Stimulated activated CD8-positive, alpha-beta memory T cell treated with anti-CD3 and anti-CD28 coated beads, Interleukin-7, amount 100 ng/mL, for 4 hours (primary cell): ENCODE measurements around the gene OTUB1.

Source experiments
- DNase-seq, 2 donors: peaks; one replicate each; pipeline ENCODE4 v3.0.0-alpha.2; 2020; ENCODE audit warnings: low read depth in 2 of 2

OTUB1 gene

DNA sequence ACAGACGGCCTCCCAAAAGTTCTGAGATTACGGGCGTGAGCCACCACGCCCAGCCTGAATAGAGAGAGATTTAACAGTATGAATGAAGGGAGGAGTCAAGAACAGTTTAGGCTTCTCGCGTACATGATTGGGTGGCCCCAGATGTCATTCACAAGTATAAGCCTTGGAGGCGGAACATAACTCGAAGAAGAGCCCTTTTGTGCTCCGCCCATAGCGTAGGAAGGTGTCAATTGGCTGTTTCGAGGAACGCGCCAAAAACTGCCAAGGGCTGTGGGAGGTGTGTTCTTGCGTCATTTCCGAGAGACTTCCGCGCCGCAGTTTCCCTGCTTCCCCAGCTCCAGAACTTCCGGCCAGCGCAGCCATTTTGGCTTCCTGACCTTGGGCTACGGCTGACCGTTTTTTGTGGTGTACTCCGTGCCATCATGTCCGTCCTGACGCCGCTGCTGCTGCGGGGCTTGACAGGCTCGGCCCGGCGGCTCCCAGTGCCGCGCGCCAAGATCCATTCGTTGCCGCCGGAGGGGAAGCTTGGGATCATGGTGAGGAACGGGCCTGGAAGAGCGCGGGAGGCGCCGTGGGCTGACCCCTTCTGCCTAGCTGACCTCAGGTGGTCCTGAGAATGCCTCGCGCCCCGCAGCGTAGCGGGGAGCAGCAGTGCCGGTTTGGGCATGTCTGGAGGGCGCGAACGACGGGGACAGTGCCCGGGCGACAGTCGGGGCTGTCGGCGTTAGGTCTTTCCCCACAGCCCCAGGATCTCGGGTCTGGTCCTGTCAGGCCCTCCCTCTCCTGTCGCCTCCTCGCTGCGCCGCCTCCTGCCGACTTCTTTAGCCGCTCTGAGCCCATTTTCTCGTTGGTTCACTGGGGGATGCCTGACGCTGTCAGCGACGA lies 11.7 kb upstream of the OTUB1 start, which contains the start of gene COX8A:
COX8A (plus strand) TSS at position 362 of the 885 bp plus-strand sequence; CDS start at position 423, 61 bp downstream.
- DNase-seq: peak; percentile 91 to 97

DNA sequence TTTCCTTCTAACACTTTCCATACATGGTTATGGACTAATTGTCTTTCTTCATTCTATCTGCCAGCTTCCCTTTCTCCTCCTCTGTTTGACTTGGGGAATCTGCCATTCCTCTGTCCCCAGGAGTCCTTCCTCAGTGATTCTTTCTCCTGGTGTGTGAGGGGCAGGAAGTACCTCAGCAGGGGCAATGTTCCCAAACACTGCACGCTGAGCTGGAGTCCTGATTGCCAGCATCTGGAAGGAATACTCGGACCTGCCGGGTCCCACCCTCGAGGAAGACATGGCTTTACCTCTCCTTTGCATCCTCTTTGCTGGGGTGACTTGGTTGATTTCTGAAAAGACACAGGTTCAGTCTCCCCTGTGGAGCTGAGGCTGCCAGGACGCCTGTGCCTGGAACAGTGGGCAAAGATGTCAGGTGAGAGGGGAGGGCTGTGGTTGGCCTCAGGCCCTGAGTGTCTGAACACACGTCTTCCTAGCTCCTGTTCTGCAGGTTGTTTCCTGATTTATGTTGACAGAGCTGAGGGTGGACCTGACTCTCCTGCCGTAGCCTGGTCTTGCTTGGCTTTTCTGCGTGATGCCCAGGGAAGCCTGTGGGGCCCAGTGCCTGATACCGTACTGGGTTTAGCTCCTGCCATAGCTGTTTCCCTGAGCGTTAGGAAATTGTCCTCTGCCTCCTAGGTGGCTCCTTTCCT lies 7.5 kb upstream of the OTUB1 start:
- DNase-seq: no peak

DNA sequence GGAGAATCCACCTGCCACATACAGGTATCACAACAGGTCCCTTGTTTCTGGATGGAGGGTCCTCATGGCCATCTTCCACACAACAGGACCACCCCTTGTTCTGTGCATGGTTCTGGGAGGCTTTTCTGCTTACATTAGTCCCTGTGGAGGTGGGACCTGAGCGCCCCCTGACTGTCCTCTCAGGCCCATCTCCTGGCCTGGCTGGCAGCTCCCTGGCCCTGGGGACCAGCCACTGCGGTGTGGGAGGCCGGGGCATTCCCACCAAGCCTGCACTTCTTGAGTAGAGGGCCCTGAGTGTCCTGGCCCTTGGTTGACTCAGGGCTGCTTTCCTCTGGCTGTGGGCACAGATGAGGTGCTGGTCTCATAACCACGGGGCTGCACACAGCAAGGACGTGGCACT lies 6.8 kb upstream of the OTUB1 start:
- DNase-seq: no peak

DNA sequence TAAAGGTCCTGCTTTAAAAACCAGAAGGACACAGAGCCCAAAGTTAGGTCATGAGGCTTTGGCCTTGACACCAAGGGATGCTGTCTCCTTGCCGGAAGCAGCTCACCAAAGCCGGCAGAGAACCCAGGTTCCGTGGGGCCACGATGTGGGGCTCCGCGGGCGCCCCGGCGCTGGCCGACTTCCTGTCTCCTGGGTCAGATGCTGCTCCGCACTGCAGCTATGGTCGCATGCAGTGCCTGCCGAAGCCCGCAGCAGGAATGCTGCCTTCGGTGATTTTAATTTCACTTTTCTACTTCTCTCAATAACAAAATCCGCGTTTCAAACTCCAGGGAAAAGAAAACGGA lies 454 bp upstream of the OTUB1 start:
- DNase-seq: peak; percentile 38 to 49

DNA sequence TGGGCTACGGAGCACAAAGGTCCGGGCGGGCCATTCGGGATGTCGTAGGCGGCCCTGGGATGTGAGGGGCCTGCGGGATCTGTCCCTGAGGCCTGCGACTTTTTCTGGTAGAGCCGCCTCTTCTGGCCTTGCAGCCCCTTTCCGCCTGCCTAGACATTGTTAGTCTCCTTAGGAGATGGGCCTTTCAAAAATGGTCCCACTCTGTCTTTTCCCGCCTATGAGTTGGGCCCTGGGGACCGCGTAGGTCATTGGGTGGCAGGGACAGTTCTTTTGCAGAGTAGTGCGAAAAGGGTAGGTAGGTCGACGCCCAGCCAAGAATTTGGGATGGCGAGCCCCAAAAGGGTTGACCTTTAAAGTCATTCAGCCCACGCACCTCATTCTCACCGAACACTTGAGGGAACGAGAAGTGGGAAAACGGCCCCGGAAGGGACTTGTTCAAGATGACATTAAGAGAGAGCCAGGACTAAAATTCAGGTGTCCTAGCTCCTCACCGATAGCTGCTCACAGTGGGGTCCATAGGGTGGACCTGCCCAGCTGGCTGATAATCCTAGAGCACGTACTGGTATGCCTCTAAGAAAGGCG lies 785 bp downstream of the OTUB1 start:
- DNase-seq: no peak

DNA sequence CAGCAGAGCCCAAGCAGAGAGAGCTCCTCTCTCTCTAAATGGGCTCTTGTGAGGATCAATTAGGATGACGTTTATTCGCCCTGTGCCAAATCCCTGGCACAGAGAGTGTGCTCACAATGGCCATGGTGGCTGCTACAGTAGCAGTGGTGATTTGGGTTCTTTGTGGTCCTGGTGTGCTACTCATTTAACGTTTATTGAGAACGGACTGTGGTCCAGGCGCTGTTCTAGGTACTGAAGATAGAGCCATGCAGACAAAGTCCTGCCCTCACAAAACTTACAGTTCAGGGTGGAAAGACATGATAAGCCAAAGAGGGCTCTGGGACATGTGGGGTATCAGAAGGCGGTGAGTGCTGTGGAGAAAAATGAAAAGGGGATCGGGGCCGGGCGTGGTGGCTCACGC lies 5.3 kb downstream of the OTUB1 start:
- no peak for DNase-seq

DNA sequence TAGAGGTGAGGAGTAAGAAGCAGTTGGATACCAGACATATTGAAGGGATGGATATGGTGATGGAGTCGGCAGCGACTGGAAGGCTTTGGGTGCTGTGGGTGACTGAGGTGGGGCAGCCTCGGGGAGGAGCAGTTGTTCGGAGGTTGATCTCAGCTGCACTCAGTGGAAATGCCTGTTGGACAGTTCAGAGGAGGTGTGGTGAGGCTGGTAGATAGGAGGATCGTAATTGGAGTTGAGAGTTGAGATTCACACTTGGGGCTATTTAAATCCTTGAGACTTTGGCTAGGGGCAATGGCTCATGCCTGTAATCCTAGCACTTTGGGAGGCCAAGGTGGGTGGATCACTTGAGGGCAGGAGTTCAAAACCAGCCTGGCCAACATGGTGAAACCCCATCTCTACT lies 6.9 kb downstream of the OTUB1 start:
- no peak for DNase-seq

DNA sequence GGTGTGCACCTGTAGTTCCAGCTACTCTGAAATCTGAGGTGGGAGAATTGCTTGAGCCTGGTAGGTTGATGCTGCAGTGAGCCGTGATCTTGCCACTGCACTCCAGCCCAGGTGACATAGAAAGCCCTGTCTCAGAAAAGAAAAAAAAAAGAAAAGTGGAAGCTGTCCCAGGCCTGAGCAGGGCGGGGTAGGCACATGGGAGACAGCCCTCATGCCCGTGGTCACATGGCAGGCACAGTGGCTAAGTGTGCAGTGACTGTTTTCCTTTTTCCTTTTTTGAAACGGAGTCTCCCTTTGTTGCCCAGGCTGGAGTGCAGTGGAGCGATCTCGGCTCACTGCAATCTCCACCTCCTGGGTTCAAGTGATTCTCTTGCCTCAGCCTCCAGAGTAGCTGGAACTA lies 7.8 kb downstream of the OTUB1 start:
- no peak for DNase-seq

DNA sequence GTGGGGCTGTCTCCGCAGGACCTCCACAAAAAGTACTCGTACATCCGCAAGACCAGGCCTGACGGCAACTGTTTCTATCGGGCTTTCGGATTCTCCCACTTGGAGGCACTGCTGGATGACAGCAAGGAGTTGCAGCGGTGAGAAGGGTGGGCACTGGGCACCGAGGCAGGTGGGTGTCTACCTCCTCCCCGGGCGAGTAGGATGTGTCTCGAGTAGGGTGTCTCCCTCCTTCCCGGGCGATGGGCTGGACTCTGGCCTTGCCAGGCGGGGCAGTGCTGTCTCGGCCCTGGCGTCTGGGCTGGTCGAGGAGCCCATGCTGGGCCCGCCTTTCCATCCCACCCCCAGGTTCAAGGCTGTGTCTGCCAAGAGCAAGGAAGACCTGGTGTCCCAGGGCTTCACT lies 10.3 kb downstream of the OTUB1 start:
- no peak for DNase-seq

DNA sequence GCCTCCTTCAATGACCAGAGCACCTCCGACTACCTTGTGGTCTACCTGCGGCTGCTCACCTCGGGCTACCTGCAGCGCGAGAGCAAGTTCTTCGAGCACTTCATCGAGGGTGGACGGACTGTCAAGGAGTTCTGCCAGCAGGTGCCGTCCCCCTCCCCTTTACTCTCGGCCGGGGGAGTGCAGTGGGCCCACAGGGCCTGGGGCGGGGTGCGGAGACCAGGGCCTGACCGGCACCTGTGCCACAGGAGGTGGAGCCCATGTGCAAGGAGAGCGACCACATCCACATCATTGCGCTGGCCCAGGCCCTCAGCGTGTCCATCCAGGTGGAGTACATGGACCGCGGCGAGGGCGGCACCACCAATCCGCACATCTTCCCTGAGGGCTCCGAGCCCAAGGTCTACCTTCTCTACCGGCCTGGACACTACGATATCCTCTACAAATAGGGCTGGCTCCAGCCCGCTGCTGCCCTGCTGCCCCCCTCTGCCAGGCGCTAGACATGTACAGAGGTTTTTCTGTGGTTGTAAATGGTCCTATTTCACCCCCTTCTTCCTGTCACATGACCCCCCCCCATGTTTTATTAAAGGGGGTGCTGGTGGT lies 11.0 kb downstream of the OTUB1 start:
- no peak for DNase-seq

DNA sequence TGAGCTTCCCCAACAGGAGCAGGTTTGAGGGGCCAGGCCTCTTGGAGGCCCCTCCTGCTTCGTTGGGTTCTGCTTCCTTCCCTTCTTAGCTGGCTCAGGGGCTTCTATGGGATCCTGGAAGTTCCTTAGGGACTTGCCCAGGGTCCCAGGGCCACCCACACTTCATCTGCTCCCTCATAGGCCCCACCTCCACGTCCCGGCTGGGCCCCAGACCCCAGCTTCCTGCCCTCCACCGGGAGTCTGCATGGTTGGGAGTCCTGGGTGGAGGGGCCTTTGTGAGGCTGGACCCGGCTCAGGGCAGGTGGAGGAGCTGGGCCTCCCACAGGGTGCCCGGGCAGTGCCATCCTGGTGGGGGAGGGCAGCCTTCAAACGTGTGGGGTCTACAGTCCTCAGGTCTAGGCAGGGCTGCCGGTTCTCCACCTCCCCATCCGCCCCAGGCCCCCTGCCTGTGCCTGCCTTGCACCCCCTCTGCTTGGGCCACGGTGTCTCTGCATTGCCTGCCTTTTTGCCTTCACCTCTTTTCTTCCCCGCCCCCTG lies 11.6 kb downstream of the OTUB1 start:
- DNase-seq: no peak

DNA sequence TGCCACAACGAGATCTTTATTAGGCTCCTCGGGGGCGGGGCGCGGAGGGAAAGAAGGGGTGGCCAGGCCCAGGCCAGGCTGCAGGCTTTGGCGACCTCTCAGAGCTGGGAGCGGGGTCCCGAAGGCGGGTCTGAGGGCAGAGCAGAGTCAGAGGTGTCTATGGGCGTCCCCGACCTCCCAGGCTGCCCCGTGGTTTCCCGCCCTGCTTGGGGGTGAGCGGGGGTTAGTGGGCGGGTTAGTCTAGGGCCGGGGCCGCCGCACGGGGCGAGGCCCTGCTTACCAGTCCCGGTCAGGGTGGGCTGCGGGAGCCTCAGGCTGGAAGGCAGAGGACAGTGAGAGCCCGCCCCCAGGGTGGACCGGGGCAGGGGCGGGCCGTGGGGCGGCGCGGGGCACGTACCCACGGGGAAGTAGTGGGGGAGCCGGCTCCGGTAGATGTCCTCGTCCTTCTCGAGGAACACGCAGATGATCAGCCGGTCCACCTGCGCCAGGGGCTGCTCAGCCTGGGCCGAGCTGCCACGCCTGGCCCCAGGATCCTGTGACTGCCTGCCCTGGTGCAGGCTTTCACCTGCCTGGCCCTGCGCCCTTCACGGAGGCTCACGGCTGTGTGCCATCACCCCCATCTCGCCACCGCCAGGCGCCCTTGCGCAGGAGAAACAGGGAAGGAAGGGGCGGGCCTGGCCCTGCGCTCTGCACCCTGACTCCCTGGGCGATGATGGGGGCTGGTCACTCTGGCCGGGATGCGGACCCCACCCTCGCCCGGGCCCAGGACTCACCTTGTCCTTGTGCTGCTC lies 12.5 kb downstream of the OTUB1 start:
- DNase-seq: no peak

DNA sequence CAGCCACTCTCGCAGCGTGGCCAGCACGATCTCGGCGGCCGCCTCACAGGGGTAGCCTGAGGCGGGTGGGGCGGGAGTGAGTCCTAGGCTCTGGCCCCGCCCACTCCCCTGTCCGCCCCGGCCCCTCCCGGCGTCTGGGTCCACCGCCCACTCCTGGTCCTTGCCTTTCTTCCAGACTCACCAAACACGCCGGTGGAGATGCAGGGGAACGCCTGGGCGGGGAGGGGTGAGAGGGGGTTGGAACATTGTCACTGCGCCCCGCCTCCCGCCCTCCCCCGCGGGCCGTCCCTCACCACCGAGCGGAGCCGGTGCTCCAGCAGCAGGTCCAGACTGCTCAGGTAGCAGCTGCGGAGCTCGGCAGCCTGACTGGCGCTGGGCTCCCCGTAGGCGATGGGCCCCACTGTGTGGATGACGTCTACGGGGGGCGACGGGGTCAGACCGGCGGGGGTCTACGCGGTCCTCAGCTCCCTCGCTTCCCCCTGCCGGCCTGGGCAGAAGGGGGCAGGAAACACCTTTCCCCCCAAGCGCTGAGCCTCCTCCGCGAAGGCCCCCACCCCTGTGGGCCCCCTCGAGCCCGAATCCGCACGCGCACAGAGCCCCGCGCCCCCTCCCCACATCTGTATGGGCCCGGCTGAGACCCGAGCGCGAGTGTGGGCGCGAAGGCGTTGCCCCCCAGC lies 13.2 kb downstream of the OTUB1 start:
- peak; percentile 35 to 63 for DNase-seq

DNA sequence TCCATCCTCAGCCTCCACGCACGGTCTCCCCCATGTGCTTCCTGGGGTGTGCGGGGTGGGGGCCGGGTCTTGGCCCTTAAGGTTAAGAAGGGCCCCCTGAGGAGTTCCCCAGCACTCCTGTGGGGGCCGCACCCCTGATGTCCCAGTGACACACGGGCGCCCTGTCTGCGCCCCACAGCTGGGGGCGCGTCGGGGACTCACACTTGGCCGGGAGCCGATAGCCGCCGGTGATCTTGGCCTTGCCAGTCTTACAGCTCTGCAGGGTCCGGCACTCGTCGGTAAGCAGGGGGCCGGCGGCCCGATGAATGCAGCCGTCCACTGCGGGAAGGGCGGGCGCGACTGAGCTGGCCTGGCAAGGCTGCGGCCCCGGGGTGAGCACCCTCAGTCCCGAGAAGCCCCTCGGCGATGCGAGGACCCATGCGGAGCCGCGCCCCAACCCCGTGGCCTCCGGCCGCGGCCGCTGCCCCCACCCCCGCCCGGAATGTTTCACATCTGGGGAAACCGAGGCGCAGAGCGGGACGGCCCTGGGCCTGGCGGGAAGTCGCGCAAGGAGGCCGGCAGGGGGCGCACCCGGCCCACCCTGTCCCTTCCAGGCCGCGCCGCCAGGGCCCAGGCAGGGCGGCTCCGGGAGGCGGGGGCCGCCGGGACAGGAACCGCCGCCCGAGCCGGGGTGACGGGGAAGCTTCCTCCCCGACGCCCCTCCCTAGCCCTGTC lies 13.9 kb downstream of the OTUB1 start:
- peak in 1 of 2 donors; percentile 61 for DNase-seq

DNA sequence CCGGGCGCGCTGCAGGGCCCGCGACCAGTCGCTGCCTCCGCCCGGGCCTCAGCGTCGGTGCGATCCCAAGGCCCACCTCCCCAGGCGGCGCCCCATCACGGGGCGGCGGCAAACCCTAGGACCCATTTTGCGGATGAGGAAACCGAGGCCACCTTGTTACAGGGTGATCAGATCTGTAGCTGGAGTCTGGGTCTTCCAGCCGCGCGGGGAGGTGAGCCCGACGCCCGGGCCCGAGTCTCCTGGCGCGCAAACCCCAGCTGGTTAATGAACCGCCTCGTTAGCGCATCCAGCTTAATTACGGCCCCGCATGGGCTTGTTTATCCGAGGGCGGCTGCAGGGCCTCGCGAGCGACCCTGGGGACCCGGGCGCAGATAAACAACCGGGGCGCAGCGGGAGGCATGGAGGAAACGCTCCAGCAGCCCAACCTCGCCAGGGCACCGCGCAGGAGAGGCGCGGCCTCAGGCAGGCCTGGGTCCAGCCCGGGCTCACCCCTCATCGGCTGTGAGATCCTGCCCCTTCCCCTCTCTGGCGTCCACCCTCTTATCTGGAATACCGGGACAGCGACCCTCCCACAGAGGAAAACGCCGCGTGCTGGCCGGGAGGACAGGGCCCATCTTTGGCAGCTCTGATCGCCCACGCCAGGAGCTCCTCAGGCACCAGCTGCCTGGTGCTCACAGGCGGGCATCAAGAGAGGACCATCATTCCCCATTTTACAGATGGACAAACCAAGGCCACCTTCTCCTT lies 14.7 kb downstream of the OTUB1 start:
- no peak for DNase-seq

DNA sequence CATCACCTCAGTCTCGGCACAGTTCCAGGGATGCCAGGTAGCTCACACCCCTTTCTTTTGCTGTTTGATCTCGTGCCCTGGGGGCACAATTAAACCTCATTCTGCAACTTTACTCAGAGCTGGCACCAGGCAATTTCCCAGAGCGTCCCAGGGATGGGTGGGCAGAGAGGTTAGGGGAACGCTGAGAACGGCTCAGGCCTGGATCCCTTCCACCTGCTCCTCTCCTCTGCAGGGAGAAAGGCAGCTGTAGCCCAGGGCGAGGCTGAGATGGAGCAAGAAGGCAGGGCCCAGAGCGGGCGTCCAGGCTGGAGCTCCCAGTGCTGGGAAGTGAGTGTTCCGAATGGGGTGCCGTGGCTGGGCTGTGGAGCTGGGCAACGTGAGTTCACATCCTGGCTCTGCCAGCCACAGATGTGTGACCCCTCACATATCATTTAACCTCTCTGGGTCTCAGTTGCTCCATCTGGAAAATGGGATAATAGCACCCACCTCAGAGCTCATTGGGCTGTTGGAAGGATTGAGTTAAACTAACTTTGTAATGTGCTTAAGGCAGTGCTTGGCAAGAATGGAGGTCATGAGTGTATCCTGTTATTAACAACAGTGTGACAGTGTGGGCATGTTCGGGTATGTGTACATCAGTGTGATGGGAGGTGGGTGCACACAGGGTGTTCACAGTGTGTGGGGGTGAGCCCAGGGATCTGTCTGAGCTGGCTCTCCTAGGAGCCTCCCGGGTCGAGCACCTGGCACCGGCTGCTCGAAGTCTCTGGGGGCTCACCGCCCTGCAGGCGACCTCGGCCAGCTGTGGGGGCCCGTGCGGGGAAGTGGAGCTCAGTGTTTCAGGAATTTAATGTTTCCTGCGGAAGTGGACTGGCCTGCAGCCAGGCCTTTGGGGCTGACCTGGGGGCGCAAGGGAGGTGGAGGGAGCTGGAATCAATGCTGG lies 15.5 kb downstream of the OTUB1 start:
- no peak for DNase-seq

DNA sequence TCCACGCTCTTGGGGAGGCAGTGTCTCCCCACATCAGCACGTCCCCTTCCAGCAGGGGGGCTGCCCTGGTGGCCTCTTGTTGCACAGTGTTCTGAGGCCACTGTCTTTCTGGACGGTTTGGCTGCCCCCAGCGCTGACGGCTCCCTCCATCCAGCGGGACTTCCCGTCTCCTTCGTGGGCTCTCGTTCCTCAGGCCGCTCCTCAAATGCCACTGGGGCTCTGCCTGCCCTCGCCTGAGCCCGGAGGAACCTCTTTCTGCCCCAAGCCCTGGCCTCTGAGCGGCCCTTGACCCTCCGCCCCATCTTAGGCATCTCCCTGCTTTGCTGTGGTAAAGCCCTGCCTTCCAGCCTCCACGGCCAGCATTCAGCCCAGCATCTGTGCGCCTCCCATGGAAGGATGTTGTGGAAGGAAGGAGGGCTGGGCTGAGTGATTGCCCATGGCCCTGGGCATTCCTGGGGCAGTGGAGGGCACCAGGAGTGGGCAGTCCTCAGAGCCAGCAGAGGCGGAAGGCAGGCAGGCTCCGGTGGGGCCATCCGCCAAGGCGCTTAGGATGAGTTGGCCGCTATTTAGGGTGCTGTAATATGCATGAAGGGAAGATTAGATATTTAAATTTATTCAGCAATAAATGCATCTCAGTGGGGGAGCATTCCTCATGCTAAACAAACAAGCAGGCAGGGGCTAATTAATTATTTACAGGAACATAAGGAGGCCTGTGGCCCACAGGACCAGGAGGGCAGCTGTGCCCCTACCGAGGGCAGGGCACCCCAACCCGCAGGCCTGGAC lies 17.8 kb downstream of the OTUB1 start:
- no peak for DNase-seq

DNA sequence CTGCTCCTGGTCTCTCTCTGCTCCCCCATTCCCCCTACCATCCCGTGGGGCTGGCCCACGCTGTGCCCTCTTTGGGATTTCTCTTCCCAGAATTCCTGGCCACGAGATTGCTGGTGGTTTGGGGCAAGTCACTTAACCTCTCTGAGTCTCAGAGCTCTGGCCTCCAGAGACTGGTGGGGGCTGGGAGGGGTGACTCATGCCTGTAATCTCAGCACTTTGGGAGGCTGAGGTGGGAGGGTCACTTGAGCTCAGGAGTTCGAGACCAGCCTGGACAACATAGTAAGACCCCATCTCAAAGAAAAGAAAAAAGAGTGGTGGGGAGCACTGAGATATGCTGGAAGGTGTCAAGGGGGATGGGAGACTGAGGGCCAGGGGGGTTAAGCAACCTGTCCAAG lies 18.3 kb downstream of the OTUB1 start:
- no peak for DNase-seq
